Ishikawa (cell line): Measurements from ENCODE around the gene SARDH.

Source experiments
- CEBPB ChIP-seq: IDR thresholded peaks from 2 replicates; pipeline ENCODE4 v1.6.1; 2012
- EGR1 ChIP-seq: IDR thresholded peaks from 2 replicates; pipeline ENCODE4 v1.6.1; 2012
- EP300 ChIP-seq: IDR thresholded peaks from 2 replicates; pipeline ENCODE4 v1.6.1; 2012; ENCODE audit warnings: borderline replicate concordance
- FOXM1 ChIP-seq: IDR thresholded peaks from 2 replicates; pipeline ENCODE4 v1.6.1; 2012; ENCODE audit warnings: low read depth, borderline replicate concordance
- NFIC ChIP-seq: IDR thresholded peaks from 2 replicates; pipeline ENCODE4 v1.6.1; 2012
- RAD21 ChIP-seq: IDR thresholded peaks from 2 replicates; pipeline ENCODE4 v1.6.1; 2012; ENCODE audit warnings: low read depth
- TCF12 ChIP-seq: IDR thresholded peaks from 2 replicates; pipeline ENCODE4 v1.6.1; 2012; ENCODE audit warnings: low read depth
- TEAD4 ChIP-seq: IDR thresholded peaks from 2 replicates; pipeline ENCODE4 v1.6.1; 2012
- USF1 ChIP-seq: IDR thresholded peaks from 2 replicates; pipeline ENCODE4 v1.6.1; 2012
- TF ChIP-seq, protein P1 (sequence below): IDR thresholded peaks from 2 replicates; pipeline ENCODE4 v1.6.1; 2012

GRCh38 chr9:133657120-133657661, 81.0 kb downstream of the SARDH start:
- no peak for TF ChIP-seq EGR1
- no peak for TF ChIP-seq EP300
- TF ChIP-seq TEAD4: no peak
- no peak for TF ChIP-seq TCF12
- no peak for TF ChIP-seq USF1
- no peak for TF ChIP-seq CEBPB
- TF ChIP-seq FOXM1: no peak
- no peak for TF ChIP-seq RAD21
- no peak for TF ChIP-seq NFIC
- TF ChIP-seq, protein P1, sequence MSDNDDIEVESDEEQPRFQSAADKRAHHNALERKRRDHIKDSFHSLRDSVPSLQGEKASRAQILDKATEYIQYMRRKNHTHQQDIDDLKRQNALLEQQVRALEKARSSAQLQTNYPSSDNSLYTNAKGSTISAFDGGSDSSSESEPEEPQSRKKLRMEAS: no peak
